Anterior cingulate cortex (tissue), 58 donors: ENCODE measurements around the gene FLT3.
"Not testable (repeated sequence)": the region's sequence is repeated elsewhere in the genome, so short reads cannot be mapped to it uniquely, and the experiment has no call there.

ENCODE experiments used
- DNase-seq, 58 donors: peaks; one replicate each; lab custom pipeline; 2025; lab: John Stamatoyannopoulos, UW

The FLT3 gene

GRCh38 chr13:28047757-28048388 is 52.5 kb downstream of the FLT3 start:
- DNase-seq = no peak

GRCh38 chr13:28046981-28047380 is 53.4 kb downstream of the FLT3 start:
- DNase-seq = no peak

GRCh38 chr13:28045861-28046260 is 54.5 kb downstream of the FLT3 start:
- no peak for DNase-seq

GRCh38 chr13:28044608-28045007 is 55.8 kb downstream of the FLT3 start:
- no peak for DNase-seq

GRCh38 chr13:28043224-28043623 is 57.2 kb downstream of the FLT3 start:
- DNase-seq = no peak

- DNase-seq = no peak
These were observed 58.9 kb downstream of the FLT3 start for GRCh38 chr13:28041501-28041900.

- no peak for DNase-seq
These were observed 59.3 kb downstream of the FLT3 start for GRCh38 chr13:28041031-28041461.

GRCh38 chr13:28037399-28037798 is 63.0 kb downstream of the FLT3 start:
- no peak for DNase-seq

- no peak for DNase-seq
These were observed 65.1 kb downstream of the FLT3 start for GRCh38 chr13:28035146-28035782.

GRCh38 chr13:28033894-28034655 is 66.3 kb downstream of the FLT3 start:
- no peak for DNase-seq

- not testable (repeated sequence) for DNase-seq
These were observed 67.9 kb downstream of the FLT3 start for GRCh38 chr13:28032438-28032837.

- DNase-seq = no peak
These were observed 68.5 kb downstream of the FLT3 start for GRCh38 chr13:28031896-28032288.

- peak in 33 of 58 donors; percentile 2 to 36 (median 19) for DNase-seq
These were observed 69.0 kb downstream of the FLT3 start for GRCh38 chr13:28031220-28031895.

- no peak for DNase-seq
These were observed 72.6 kb downstream of the FLT3 start for GRCh38 chr13:28027607-28028364.

GRCh38 chr13:28027071-28027470 is 73.3 kb downstream of the FLT3 start:
- no peak for DNase-seq

GRCh38 chr13:28026508-28026907 is 73.9 kb downstream of the FLT3 start:
- DNase-seq = no peak

GRCh38 chr13:28022848-28023518 is 77.4 kb downstream of the FLT3 start:
- no peak for DNase-seq

GRCh38 chr13:28014301-28014700 is 86.1 kb downstream of the FLT3 start:
- DNase-seq = no peak

GRCh38 chr13:28013482-28013881 is 86.9 kb downstream of the FLT3 start:
- DNase-seq = no peak

- DNase-seq = no peak
These were observed 87.5 kb downstream of the FLT3 start for GRCh38 chr13:28012896-28013295.
